DMS53 (cell line): ENCODE data around the gene DUS2.
"Not testable (repeated sequence)": the region's sequence is repeated elsewhere in the genome, so short reads cannot be mapped to it uniquely, and the experiment has no call there.

Experiments used
- DNase-seq: peaks from one replicate; lab custom pipeline; 2025; lab: John Stamatoyannopoulos, UW

Gene DUS2

GRCh38 chr16:67998779-67999688, 24.1 kb upstream of the DUS2 start, which contains the start of gene DPEP2:
TSS of gene DPEP2 (minus strand) at chr16:67999484. CDS start at chr16:67993212, 6,272 bp downstream.
- DNase-seq = not testable (repeated sequence)

- DNase-seq = no peak
Observed at GRCh38 chr16:67999985-68000384, 23.1 kb upstream of the DUS2 start.

DNA sequence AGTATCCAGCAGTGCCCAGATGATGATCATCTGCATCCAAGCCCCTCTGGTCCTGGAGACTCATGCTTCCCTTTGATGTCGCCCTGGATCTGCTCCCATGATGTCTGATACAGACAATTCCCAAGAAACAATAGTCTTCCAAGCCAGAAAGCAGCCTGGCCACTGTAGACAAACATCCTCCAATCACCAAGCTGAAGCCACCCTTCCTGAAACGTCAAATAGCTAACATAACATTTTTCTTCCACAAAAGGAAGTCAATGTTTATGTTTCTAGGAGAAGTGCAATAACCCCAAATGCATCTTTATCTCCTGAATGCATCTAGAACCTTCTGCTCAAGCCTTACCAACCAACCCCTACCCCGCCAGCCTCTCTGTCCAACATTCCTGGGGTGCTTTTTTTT, 22.6 kb upstream of the DUS2 start:
- DNase-seq = no peak

GRCh38 chr16:68003031-68003430, 20.1 kb upstream of the DUS2 start:
- DNase-seq = no peak

DNA sequence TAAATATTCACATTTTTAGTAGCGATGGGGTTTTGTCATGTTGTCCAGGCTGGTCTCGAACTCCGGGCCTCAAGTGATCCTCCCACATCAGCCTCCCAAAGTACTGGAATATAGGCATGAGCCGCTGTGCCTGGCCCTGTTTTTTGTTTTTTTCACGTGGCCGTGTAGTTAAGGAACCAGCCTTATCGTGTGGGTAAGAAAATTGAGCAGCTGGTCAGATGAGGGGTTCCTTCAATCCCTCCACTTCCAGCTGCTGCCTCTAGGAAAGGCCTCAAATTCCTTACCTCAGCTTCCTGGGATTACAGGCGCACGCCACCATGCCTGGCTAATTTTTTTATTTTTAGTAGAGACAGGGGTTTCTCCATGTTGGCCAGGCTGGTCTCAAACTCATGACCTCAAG, 17.9 kb upstream of the DUS2 start:
- DNase-seq = no peak

- DNase-seq = no peak
Observed at GRCh38 chr16:68005786-68006286, 17.2 kb upstream of the DUS2 start.

GRCh38 chr16:68009157-68009735, 13.8 kb upstream of the DUS2 start:
- no peak for DNase-seq

DNA sequence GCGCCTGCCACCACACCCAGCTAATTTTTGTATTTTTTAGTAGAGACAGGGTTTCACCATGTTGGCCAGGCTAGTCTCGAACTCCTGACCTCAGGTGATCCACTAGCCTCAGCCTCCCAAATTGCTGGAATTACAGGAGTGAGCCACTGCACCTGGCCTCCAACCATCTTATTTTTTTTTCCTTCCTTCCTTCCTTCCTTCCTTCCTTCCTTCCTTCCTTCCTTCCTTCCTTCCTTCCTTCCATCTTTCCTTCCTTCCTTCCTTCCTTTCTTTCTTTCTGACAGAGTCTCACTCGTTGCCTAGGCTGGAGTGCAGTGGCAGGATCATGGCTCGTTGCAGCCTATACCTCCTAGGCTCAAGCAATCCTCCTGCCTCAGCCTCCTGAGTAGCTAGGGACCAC, 13.2 kb upstream of the DUS2 start:
- not testable (repeated sequence) for DNase-seq

- DNase-seq = peak; percentile 35
Observed at GRCh38 chr16:68013440-68013839, 9.6 kb upstream of the DUS2 start.

DNA sequence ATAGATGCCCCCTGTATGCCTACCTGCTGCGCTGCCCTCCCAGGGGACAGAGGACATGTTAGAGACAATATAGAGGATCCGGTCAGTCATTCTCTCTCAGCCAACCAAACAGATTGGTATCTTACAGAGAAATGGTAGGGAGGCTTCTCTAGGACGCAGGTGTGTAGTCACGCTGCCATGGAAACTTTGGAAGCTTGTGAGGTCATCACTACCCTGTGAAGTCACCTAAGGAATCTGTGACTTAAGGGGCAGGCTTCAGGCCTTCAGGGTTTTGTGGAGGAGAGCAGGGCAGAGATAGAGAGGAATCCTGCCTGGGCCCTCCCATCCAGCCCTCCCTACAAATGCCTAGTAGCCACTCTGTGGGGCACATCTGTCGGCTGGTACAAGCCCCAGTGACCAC, 7.4 kb upstream of the DUS2 start, which contains the start of gene DPEP2NB:
Gene DPEP2NB (minus strand): TSS at position 231 of the 400 bp plus-strand sequence. CDS start 141 bp downstream, at position 90.
- DNase-seq = peak; percentile 25

- no peak for DNase-seq
Observed at GRCh38 chr16:68019167-68019680, 3.9 kb upstream of the DUS2 start.

- no peak for DNase-seq
Observed at GRCh38 chr16:68021490-68021889, 1.6 kb upstream of the DUS2 start.

DNA sequence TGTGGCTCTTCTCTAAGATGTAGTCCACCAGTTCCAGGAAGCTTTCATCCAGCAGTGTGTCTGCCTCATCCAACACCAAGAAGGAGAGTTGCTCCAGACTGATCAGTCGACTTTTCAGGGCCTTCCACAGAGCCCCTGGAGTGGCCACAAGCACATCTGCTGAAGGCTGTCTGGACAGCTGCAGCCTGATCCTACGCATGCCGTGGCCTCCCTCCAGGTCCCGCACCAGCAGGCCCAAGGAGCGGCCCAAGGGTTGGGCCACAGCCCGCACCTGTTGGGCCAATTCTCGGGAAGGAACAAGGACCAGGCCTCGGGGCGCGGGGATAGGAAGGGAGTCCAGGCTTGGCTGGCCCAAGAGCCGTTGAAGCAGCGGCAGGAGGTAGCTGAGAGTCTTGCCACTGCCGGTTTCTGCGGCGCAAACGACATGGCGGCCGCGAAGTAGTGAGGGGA, 781 bp upstream of the DUS2 start:
- no peak for DNase-seq

DNA sequence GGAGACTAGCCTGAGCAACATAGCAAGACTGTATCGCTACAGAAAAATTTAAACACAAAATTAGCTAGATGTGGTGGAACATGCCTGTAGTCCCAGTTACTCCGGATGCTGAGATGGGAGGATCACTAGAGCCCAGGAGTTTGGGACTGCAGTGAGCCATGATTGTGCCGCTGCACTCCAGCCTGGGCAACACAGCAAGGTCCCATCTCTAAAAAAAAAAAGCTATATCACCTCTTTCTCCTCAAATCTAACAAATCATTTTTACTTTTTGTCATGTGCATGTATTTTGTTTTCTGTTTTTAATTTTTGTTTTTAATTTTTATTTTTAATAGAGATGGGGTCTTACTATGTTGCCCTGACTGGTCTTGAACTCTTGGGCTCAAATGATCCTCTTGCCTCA, 5.9 kb downstream of the DUS2 start:
- DNase-seq = no peak

DNA sequence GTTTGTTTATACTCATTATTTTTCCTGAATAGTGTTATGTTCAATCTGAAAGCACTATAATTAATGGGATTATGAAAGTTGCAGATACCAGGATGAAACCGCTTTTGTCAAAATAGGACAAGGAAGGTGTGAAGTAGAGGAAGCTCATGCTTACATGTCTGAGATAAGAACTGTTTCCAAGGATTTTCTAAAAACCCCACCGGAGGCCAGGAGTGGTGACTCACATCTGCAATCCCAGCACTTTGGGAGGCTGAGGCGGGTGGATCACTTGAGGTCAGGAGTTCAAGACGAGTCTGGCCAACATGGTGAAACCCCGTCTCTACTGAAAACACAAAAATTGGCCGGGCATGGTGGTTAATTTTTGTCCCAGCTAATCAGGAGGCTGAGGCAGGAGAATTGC, 7.0 kb downstream of the DUS2 start:
- not testable (repeated sequence) for DNase-seq

DNA sequence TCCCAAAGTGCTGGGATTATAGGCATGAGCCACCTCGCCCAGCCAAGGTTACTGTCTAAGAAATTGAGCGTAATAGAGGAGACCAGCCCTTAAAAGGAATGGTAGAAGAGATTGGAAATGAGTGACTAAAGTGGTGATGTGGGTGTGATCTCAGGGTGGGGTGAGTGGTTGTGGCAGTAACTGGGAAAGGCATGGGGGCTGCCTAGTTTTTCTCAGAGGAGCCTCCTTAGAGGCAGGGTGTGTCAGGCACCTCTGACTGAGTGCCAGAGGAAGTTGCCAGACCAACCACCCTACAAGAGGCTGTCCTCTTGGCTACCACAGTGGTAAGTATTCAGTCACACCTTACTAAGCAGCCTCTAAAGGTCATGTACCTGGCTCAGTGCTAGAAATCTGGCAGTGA, 8.9 kb downstream of the DUS2 start:
- no peak for DNase-seq

GRCh38 chr16:68033101-68033500, 10.0 kb downstream of the DUS2 start:
- DNase-seq = no peak

GRCh38 chr16:68035227-68035626, 12.1 kb downstream of the DUS2 start:
- peak; percentile 6 for DNase-seq

GRCh38 chr16:68037841-68038597, 14.9 kb downstream of the DUS2 start:
- DNase-seq = no peak

GRCh38 chr16:68040506-68041288, 17.6 kb downstream of the DUS2 start:
- peak; percentile 83 for DNase-seq

DNA sequence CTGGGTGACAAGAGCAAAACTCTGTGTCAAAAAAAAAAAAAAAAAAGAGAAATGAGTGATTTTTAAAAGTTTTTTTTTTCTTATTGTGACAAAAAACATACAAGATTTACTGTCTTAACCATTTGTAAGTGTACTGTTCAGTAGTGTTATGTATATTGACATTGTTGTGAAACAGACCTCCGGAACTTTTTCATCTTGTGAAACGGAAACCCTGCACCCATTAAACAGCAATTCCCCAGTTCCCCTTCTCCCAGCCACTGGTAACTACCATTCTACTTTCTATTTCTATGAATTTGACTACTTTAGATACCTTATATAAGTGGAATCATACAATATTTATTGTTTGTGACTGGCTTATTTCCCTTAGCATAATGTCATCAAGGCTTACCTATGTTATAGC, 18.7 kb downstream of the DUS2 start:
- no peak for DNase-seq
